GM12873 (cell line): ENCODE results near the gene ATG2B.

ENCODE experiments used
- CTCF ChIP-seq: IDR thresholded peaks from 2 replicates; pipeline ENCODE4 v1.5.1; 2012; ENCODE audit warnings: low read depth, mild to moderate bottlenecking, moderate library complexity, low read length, control low read depth; ENCODE audit not compliant: insufficient read depth; ENCODE audit errors: missing control alignments

ATG2B gene

GRCh38 chr14:96255501-96256366, 107.4 kb downstream of the ATG2B start, which contains the start of gene BDKRB1:
Gene BDKRB1, plus strand, starts transcription at chr14:96256210. Its CDS starts 7,473 bp downstream, at chr14:96263683.
- TF ChIP-seq CTCF = no peak

- TF ChIP-seq CTCF = no peak
These were observed 108.5 kb downstream of the ATG2B start for GRCh38 chr14:96254687-96255086.

GRCh38 chr14:96252999-96253539, 110.1 kb downstream of the ATG2B start:
- TF ChIP-seq CTCF = no peak

- no peak for TF ChIP-seq CTCF
These were observed 110.7 kb downstream of the ATG2B start for GRCh38 chr14:96252323-96252998.

GRCh38 chr14:96251656-96252155, 111.4 kb downstream of the ATG2B start:
- TF ChIP-seq CTCF = no peak

GRCh38 chr14:96250485-96250884, 112.7 kb downstream of the ATG2B start:
- no peak for TF ChIP-seq CTCF

- TF ChIP-seq CTCF = no peak
These were observed 114.1 kb downstream of the ATG2B start for GRCh38 chr14:96249029-96249428.
